Thyroid gland (tissue), 4 donors: ENCODE data around the gene DACH2. TPM values are rescaled to one million over a fixed set of nuclear protein-coding genes. Genes with fewer than 3 reads are reported as not detected.

Experiments used
- DNase-seq, 2 donors: peaks; one replicate each; pipeline ENCODE4 v3.0.0-alpha.2; 2019
- H3K27ac ChIP-seq, 3 donors: fragments of 200-600 bp; sonication (generic); 1 replicate in 2 of 3; 2 replicates in 1 of 3; pipeline ENCODE4 v1.5.1; 2016 to 2019; ENCODE audit warnings: mild to moderate bottlenecking in 1 of 3, moderate library complexity in 1 of 3
- H3K27me3 ChIP-seq: fragments of 200-600 bp; sonication (generic); one replicate; pipeline ENCODE4 v1.5.1; 2019
- H3K36me3 ChIP-seq, 2 donors: fragments of 200-600 bp; sonication (generic); one replicate each; pipeline ENCODE4 v1.5.1; 2016 to 2019
- H3K4me1 ChIP-seq, 2 donors: fragments of 200-600 bp; sonication (generic); one replicate each; pipeline ENCODE4 v1.5.1; 2017 to 2019
- H3K4me3 ChIP-seq, 3 donors: fragments of 200-600 bp; sonication (generic); replicated peaks in 1 of 3; 1 replicate in 2 of 3; 2 replicates in 1 of 3; pipeline ENCODE4 v1.5.1; 2016; ENCODE audit warnings: mild to moderate bottlenecking in 1 of 3
- H3K9me3 ChIP-seq: fragments of 200-600 bp; sonication (generic); one replicate; pipeline ENCODE4 v1.5.1; 2017
- POLR2A ChIP-seq, 2 donors: fragments of 450-650 bp; IDR thresholded peaks; one replicate each; pipeline ENCODE4 v1.6.1; 2017; ENCODE audit warnings: antibody characterized with exemption in 2 of 2, mild to moderate bottlenecking in 2 of 2, moderate library complexity in 1 of 2
- WGBS, 2 donors: methylation state at CpG; one replicate each; pipeline ENCODE4 v1.1.5; 2017; 5-methylcytosine and 5-hydroxymethylcytosine counted together
- intact Hi-C: fragments of 100-400 bp; cut with DNase I; formaldehyde crosslinking; loops from one replicate; pipeline ENCODE4 v1.15.1; 2023
- total RNA-seq, 4 donors: library from RNA; depleted of rRNA; stranded (reverse); fragments of >200 nt; gene quantifications; one replicate each; pipeline ENCODE4 v1.2.3, GENCODE V29; 2016
- TF ChIP-seq, protein P1 (sequence below), 6 experiments: fragments of 200-600 bp in 3 of 6; fragments of 450-650 bp in 3 of 6; sonication (generic) in 3 of 6; IDR thresholded peaks; one replicate each; pipeline ENCODE4 v1.5.1; 2016 to 2019; ENCODE audit warnings: antibody characterized with exemption in 6 of 6, mild to moderate bottlenecking in 2 of 6, inconsistent platforms in 1 of 6, moderate library complexity in 1 of 6

DACH2 gene
- total RNA-seq, 4 donors from 2014 or later, result 0.13 to 0.54 (median 0.33) TPM; not detected in 1

DNA sequence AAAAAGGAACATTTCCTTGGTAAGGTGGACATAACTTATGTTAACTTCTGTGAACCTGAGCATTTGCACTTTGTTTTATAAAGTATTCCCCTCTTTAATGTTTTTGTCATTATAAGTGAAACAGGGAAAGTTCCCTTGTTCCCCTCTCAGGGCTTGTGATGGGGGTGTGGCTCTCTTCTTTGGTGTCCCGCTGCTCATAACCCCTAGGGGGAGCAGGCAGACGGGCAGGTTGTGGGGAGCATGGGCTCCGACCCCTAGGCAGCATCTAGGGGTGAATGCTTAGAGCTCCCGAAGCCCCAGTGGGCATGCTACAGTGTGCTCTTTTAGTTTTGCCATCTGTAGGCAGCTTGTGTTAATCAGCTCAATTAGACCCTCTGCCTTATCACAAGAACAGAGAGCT, 200.4 kb downstream of the DACH2 start:
- H3K27me3 ChIP-seq, result no peaks in the 10 kb centered on the region
- H3K4me1 ChIP-seq, result no peaks in the 10 kb centered on the region
- H3K9me3 ChIP-seq, result no peaks in the 10 kb centered on the region
- H3K27ac ChIP-seq, result no peak overlapping the region
- no peak for TF ChIP-seq POLR2A (IDR thresholded peaks at IDR 0.05)
- TF ChIP-seq, protein P1, sequence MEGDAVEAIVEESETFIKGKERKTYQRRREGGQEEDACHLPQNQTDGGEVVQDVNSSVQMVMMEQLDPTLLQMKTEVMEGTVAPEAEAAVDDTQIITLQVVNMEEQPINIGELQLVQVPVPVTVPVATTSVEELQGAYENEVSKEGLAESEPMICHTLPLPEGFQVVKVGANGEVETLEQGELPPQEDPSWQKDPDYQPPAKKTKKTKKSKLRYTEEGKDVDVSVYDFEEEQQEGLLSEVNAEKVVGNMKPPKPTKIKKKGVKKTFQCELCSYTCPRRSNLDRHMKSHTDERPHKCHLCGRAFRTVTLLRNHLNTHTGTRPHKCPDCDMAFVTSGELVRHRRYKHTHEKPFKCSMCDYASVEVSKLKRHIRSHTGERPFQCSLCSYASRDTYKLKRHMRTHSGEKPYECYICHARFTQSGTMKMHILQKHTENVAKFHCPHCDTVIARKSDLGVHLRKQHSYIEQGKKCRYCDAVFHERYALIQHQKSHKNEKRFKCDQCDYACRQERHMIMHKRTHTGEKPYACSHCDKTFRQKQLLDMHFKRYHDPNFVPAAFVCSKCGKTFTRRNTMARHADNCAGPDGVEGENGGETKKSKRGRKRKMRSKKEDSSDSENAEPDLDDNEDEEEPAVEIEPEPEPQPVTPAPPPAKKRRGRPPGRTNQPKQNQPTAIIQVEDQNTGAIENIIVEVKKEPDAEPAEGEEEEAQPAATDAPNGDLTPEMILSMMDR (IDR thresholded peaks at IDR 0.05), result no peak
- no peaks in the 10 kb centered on the region for H3K36me3 ChIP-seq
- DNase-seq, result no peak
- H3K4me3 ChIP-seq, result no peak overlapping the region
- intact Hi-C loops, result no loop called here
- 22 to 67% methylated on average over 3 to 4 of the region's 4 CpGs for WGBS, 2 donors

DNA sequence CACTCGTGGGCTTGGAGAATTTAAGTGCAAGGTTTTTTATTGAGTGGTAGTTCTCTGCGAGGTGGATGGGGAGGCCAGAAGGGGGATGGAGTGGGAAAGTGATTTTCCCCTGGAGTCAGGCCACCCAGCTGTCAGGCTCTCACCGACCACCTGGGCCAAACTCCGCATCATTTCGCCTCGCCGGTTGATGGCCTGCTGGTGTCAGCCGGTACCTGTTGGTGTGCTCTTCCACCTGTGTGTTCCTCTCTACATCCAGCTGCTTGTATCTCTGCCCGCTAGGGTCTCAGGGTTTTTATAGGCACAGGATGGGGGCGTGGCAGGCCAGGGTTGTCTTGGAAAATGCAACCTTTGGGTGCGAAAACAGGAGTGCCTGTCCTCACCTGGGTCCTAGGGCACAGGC, 200.9 kb downstream of the DACH2 start:
- TF ChIP-seq, protein P1 (IDR thresholded peaks at IDR 0.05), result no peak
- no peak for TF ChIP-seq POLR2A (IDR thresholded peaks at IDR 0.05)

DNA sequence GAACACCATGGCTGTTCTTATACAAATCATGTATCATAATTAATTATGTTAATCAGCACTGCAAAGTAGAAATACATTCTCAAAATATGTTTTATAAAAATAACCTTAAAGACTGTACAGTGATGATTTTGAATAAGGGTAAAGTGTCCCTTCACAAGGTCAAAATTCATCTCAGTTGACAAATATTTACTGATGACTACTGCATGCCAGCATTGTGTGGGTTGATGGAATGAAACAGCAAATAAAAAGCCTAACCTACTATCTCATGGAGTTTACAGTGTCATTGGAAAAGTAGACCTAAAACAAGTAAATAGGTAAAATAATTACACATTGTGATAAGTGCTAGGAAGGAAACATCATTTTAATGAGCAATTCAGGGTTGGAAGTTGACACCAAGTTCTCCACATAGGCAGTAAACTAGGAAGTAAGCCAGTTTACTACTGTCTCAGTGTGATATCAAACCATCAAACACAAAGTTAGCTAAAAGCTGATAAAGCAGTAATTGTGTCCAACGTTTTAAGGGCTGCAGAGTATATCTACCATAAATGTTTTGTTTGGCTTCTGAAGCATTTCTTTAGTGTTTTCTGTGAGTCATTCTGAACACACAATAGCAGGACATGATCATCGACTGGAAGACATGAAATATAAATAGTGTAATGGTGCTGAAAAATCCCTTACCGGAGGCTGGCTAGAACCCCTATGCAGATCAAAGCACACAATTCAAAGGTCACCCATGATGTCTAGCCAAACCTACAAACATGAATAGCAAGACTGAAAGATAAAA, 221.8 kb downstream of the DACH2 start:
- H3K9me3 ChIP-seq, result no peaks in the 10 kb centered on the region
- no peaks in the 10 kb centered on the region for H3K36me3 ChIP-seq
- TF ChIP-seq, protein P1 (IDR thresholded peaks at IDR 0.05), result no peak
- no peak for TF ChIP-seq POLR2A (IDR thresholded peaks at IDR 0.05)
- no peaks in the 10 kb centered on the region for H3K27me3 ChIP-seq
- no peak for DNase-seq
- H3K27ac ChIP-seq, result no peak overlapping the region
- H3K4me3 ChIP-seq, result no peak overlapping the region
- intact Hi-C loops, result no loop called here
- WGBS, 2 donors, result 28 to 54% methylated on average over 3 of the region's 3 CpGs
- no peaks in the 10 kb centered on the region for H3K4me1 ChIP-seq

More for the DNA sequence above, 200.9 kb downstream of the DACH2 start:
- intact Hi-C loops, result no loop called here
- no peaks in the 10 kb centered on the region for H3K36me3 ChIP-seq
- 75 to 93% methylated on average over 3 to 9 of the region's 11 CpGs for WGBS, 2 donors
- no peaks in the 10 kb centered on the region for H3K27me3 ChIP-seq
- no peak for DNase-seq
- no peak overlapping the region for H3K4me3 ChIP-seq
- H3K27ac ChIP-seq, result no peak overlapping the region
- no peaks in the 10 kb centered on the region for H3K9me3 ChIP-seq
- H3K4me1 ChIP-seq, result no peaks in the 10 kb centered on the region

DNA sequence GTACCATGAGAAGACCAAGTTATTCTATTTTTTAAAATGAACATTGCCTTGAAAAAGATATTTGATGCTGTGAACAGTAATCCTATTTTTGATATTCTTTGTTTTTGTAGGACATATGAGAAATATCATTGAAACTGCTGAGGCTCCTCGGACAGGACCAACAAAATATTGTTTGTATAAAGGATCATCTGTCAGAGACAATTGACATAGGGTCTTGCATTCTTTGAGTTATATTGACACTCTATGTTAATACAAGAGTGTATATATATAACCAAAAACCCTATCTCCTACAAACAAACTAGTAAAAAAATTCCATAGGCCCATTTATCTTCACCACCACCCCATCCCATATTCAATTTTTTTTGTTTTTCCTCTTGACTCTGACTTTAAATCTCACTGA, 222.7 kb downstream of the DACH2 start:
- Histone ChIP-seq H3K4me1 (no peaks in the 10 kb centered on the region), H3K27ac (no peak overlapping the region), H3K4me3 (no peak overlapping the region), H3K27me3 (no peaks in the 10 kb centered on the region), H3K9me3 (no peaks in the 10 kb centered on the region), H3K36me3 (no peaks in the 10 kb centered on the region)
- intact Hi-C loops, result no loop called here
- no peak for TF ChIP-seq POLR2A (IDR thresholded peaks at IDR 0.05)
- TF ChIP-seq, protein P1 (IDR thresholded peaks at IDR 0.05), result no peak
- 68 to 87% methylated on average over 1 of the region's 1 CpG for WGBS, 2 donors
- DNase-seq, result no peak

DNA sequence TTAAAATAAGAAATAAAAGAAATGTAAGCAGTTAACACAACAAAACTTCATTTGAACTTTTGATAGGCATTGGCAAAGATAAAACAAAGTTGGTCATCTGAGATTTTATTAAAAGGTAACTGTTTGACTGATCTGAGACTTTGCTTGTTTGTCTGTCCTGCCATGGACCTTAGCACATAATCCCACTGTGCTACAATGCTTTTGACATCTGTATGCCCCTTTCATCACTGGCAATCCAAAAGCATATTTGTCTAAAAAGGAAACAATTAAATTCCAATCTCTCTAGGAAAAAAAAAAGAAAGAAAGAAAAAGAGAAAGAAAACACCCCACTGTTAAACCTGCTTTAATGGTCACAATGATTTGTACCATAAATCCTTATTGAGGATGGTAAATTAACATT, 231.0 kb downstream of the DACH2 start:
- H3K4me1 ChIP-seq, result no peaks in the 10 kb centered on the region
- DNase-seq, result no peak
- no peaks in the 10 kb centered on the region for H3K36me3 ChIP-seq
- no peak overlapping the region for H3K27ac ChIP-seq
- no peaks in the 10 kb centered on the region for H3K9me3 ChIP-seq
- H3K4me3 ChIP-seq, result no peak overlapping the region
- TF ChIP-seq, protein P1 (IDR thresholded peaks at IDR 0.05), result no peak
- TF ChIP-seq POLR2A (IDR thresholded peaks at IDR 0.05), result no peak
- intact Hi-C loops, result no loop called here
- H3K27me3 ChIP-seq, result no peaks in the 10 kb centered on the region
